ENCODE results near the gene M1AP. TPM values are rescaled to one million over a fixed set of nuclear protein-coding genes. Genes with fewer than 3 reads are reported as not detected.

The M1AP gene
- total and polyA plus RNA-seq, 2 donors (not counting 1 experiment from before 2014, with no cell fraction given) = not detected

GRCh38 chr2:74553892-74554819 lies 94.0 kb downstream of the M1AP start, which contains the start of the genes DOK1 and LOXL3:
Gene DOK1 (plus strand): TSS chr2:74554720. CDS start chr2:74554755, 35 bp downstream.
Gene LOXL3 (minus strand): TSS chr2:74553942. CDS start chr2:74552634, 1,308 bp downstream.
- peak within 1 kb of the TSS; percentile 85 for H3K4me2 ChIP-seq (ENCODE audit: extremely low read depth, insufficient read depth, low read length)
- H3K27me3 ChIP-seq (ENCODE audit: control insufficient read depth, insufficient read depth, low read length) = no peaks in the 10 kb centered on the region
- peaks cover 6% of the 10 kb centered on the region for H3K4me1 ChIP-seq (ENCODE audit: control insufficient read depth, extremely low read depth, insufficient read depth, low read length)
- peaks cover 4% of the 10 kb centered on the region for H3K36me3 ChIP-seq (ENCODE audit: control insufficient read depth, insufficient read depth, low read length)
- peak; percentile 89 to 91 for DNase-seq (ENCODE audit: low read depth in 2 of 2)
- peak within 1 kb of the TSS; percentile 79 for H3K9ac ChIP-seq (ENCODE audit: insufficient read depth, low read length)
- no peaks in the 10 kb centered on the region for H3K9me3 ChIP-seq (ENCODE audit: control insufficient read depth, insufficient read depth, low read depth, low read length)
- H3K79me2 ChIP-seq (ENCODE audit: control insufficient read depth, insufficient read depth, low read length) = peaks cover 3% of the 10 kb centered on the region
- TF ChIP-seq EZH2 (IDR thresholded peaks at IDR 0.05; ENCODE audit: low read length, missing control alignments) = no peak
- TF ChIP-seq, protein P1, sequence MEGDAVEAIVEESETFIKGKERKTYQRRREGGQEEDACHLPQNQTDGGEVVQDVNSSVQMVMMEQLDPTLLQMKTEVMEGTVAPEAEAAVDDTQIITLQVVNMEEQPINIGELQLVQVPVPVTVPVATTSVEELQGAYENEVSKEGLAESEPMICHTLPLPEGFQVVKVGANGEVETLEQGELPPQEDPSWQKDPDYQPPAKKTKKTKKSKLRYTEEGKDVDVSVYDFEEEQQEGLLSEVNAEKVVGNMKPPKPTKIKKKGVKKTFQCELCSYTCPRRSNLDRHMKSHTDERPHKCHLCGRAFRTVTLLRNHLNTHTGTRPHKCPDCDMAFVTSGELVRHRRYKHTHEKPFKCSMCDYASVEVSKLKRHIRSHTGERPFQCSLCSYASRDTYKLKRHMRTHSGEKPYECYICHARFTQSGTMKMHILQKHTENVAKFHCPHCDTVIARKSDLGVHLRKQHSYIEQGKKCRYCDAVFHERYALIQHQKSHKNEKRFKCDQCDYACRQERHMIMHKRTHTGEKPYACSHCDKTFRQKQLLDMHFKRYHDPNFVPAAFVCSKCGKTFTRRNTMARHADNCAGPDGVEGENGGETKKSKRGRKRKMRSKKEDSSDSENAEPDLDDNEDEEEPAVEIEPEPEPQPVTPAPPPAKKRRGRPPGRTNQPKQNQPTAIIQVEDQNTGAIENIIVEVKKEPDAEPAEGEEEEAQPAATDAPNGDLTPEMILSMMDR (conservative IDR thresholded peaks at IDR 0.05 in 1 of 2, IDR thresholded peaks at IDR 0.05 in 1 of 2; ENCODE audit: low read depth in 1 of 2, low read length in 2 of 2) = no peak
- H3K27ac ChIP-seq (ENCODE audit: insufficient read depth, low read length) = peak within 1 kb of the TSS; percentile 85
- peak within 1 kb of the TSS; percentile 52 to 98 (median 74) for H3K4me3 ChIP-seq (replicated peaks in 1 of 4; ENCODE audit: control extremely low read depth in 1 of 4, insufficient read depth in 1 of 4, low read depth in 3 of 4, low read length in 4 of 4)
- peak within 1 kb of the TSS; percentile 82 for H2AFZ ChIP-seq (ENCODE audit: low read length)
- H4K20me1 ChIP-seq (ENCODE audit: control insufficient read depth, extremely low read depth, insufficient read depth, low read length) = no peaks in the 10 kb centered on the region

- Histone ChIP-seq H3K27me3 (ENCODE audit: control insufficient read depth, insufficient read depth, low read length) (no peaks in the 10 kb centered on the region), H3K4me1 (ENCODE audit: control insufficient read depth, extremely low read depth, insufficient read depth, low read length) (peaks cover 7% of the 10 kb centered on the region), H2AFZ (ENCODE audit: low read length) (peak overlapping the region; percentile 21), H3K79me2 (ENCODE audit: control insufficient read depth, insufficient read depth, low read length) (peaks cover 3% of the 10 kb centered on the region), H4K20me1 (ENCODE audit: control insufficient read depth, extremely low read depth, insufficient read depth, low read length) (no peaks in the 10 kb centered on the region), H3K9ac (ENCODE audit: insufficient read depth, low read length) (peak overlapping the region; percentile 4), H3K4me3 (replicated peaks in 1 of 4; ENCODE audit: control extremely low read depth in 1 of 4, insufficient read depth in 1 of 4, low read depth in 3 of 4, low read length in 4 of 4) (peak overlapping the region; percentile 52 to 98 (median 64)), H3K9me3 (ENCODE audit: control insufficient read depth, insufficient read depth, low read depth, low read length) (no peaks in the 10 kb centered on the region), H3K36me3 (ENCODE audit: control insufficient read depth, insufficient read depth, low read length) (peaks cover 4% of the 10 kb centered on the region), H3K27ac (ENCODE audit: insufficient read depth, low read length) (peak overlapping the region; percentile 24), H3K4me2 (ENCODE audit: extremely low read depth, insufficient read depth, low read length) (peak overlapping the region; percentile 84)
- TF ChIP-seq, protein P1 (conservative IDR thresholded peaks at IDR 0.05 in 1 of 2, IDR thresholded peaks at IDR 0.05 in 1 of 2; ENCODE audit: low read depth in 1 of 2, low read length in 2 of 2) = no peak
- no peak for TF ChIP-seq EZH2 (IDR thresholded peaks at IDR 0.05; ENCODE audit: low read length, missing control alignments)
- no peak for DNase-seq (ENCODE audit: low read depth in 2 of 2)
Measured at GRCh38 chr2:74552914-74553811, 95.0 kb downstream of the M1AP start.

Data from fibroblast of lung (primary cell).